ENCODE results near the gene TPK1.

TPK1 gene

DNA sequence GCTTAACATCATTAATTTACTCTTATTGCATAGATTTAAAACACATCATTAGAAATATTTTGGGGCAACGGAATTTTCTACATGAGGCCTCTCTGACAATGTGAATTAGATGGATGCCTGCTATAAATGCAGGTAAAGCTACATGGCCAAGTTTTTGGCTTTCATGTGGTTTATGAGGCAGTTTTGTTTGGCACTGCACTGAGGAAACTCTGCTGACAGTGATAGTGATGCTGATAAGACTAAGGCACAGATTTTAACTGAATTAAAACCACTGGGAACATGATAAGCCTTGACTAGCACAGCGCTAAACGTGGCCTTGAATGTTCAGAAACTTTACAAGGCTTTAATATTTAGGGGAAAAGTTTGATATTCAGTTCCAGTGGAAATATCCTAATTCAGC, 318.1 kb downstream of the TPK1 start:
- no peak overlapping the region for H3K4me3 ChIP-seq (ENCODE audit: low read length)
- TF ChIP-seq ZNF274 (IDR thresholded peaks at IDR 0.05; ENCODE audit: low read depth, low read length), result no peak

DNA sequence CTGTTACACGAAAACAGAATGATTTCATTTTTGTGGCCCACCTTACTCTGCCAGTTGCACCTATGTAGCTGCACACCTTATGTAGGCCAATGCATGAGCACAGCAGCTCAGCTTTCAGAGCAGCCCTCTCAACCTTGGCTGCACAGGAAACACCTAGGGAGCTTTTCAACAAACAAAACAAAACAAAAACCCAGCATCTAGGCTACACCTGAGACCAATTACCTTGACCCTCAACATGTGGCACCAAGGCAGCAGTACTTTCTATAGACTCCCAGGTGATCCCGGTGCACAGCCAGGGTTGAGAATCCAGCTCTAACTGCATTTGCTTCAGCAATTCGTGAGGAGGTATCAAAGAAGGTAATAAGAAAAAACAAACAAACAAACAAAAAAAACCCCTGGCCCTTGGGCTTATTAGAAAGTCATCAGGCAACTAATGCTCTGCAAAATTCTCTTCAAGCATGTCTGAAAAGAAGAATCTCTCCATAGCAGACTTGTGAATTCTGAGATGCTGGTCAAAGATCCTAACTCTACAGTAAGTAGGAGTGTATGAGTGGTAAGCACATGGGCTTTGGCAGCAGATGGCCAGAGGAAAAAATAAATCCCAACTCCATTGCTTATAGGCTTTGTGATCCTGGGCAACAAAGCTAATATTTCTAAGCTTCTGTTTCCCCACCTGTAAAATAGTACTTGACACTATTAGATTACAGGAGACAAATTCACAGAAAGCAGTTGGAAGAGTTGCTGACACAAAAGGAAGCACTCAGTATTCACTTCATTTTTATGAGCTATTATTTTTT, 318.9 kb downstream of the TPK1 start:
- no peak overlapping the region for H3K4me3 ChIP-seq (ENCODE audit: low read length)
- TF ChIP-seq ZNF274 (IDR thresholded peaks at IDR 0.05; ENCODE audit: low read depth, low read length), result no peak

DNA sequence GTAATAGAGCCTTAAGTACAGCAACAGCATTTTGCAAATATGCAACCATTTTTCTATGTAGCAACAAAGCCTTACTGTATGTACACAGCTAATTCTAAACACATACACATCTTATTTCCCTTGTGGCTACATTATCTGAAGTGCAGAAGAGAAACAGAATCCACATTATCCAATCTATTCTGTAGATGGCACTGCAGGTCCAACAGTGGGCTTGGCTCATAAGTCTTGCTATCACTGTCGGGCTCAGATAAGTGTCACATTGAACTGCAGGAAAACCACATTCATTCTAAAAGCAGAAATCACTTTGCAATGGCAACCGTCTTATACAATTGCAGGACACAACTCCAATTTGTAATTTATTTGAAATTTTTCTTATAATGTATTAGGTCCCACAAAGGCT, 322.5 kb downstream of the TPK1 start:
- no peak overlapping the region for H3K4me3 ChIP-seq (ENCODE audit: low read length)
- TF ChIP-seq ZNF274 (IDR thresholded peaks at IDR 0.05; ENCODE audit: low read depth, low read length), result no peak

DNA sequence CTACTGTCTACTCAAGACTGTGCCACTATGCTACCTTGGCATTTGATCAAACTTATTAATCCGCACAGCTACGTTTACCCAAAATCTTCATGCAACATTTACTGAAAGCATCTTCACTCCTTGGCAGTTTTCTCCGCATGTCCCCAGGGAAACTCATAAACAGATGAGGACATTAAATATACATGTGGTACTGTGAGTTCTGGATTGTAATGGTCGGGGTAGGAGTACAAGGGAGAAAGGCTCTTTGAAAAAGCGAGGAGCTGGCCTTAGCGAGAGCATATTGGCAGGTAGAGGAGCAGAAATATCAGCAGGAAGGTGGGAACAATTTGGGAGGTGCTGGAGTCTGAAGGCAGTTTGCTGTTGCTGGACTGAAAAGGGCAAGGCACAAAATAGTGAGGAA, 325.2 kb downstream of the TPK1 start:
- H3K4me3 ChIP-seq (ENCODE audit: low read length), result no peak overlapping the region

DNA sequence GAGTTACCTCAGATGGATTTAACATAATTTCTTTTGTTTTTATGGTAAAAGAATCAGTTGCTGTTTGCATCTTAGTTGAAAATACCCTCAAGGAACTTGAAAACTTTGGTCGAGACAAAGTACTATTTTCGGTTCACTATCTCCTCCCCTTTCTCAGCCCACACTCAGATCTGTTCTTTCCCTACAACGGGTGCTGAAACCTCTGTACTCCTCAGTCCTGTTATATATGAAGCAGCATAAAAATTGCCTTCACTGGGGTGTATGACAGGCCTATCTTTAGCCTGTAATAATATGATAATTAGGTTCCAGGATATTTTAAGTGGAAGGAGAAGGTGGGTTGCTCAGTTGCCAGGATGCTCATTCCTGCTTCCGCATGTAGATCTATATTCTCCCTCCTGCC, 327.2 kb downstream of the TPK1 start:
- H3K4me3 ChIP-seq (ENCODE audit: low read length), result no peak overlapping the region
- no peak for TF ChIP-seq ZNF274 (IDR thresholded peaks at IDR 0.05; ENCODE audit: low read depth, low read length)

More for the DNA sequence above, 325.2 kb downstream of the TPK1 start:
- no peak for TF ChIP-seq ZNF274 (IDR thresholded peaks at IDR 0.05; ENCODE audit: low read depth, low read length)

DNA sequence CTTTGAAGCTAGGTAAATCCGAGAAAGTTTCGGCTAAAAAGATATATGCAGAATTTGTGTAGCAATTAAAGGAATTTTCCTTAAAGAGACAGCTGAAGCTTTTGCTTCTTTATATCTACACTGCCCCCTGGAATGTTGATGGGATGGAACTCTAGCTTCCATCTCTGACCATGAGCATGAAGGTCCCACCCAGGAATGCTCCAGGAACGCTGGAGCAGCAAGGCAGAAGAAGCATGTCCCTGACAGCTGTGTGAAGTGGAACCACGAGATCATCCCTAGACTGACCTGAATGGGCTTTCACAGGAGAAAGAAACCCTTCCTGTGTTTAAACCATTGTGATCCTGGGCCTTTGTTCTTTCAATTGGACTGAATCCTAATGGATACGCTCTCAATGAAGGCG, 332.6 kb downstream of the TPK1 start:
- H3K4me3 ChIP-seq (ENCODE audit: low read length), result no peak overlapping the region
- TF ChIP-seq ZNF274 (IDR thresholded peaks at IDR 0.05; ENCODE audit: low read depth, low read length), result no peak

DNA sequence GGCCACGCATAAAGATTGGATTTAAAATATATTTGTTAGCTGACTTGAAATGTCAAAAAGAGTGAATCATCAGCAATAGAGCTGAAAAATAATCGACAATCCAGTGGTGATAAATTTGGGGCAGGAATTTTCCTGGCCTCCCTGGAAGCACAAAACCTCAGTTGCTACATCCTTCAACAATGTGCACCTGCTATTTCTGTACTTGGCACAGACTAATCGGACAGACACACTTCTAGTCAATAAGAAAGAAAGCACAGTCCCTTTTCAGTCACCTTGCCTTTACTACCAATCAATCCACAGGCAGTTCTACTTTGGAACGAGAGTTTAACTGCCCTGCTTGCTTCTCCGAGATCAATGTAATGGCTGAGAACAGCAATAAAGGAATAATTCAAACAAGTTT, 335.6 kb downstream of the TPK1 start:
- H3K4me3 ChIP-seq (ENCODE audit: low read length), result no peak overlapping the region
- TF ChIP-seq ZNF274 (IDR thresholded peaks at IDR 0.05; ENCODE audit: low read depth, low read length), result no peak

DNA sequence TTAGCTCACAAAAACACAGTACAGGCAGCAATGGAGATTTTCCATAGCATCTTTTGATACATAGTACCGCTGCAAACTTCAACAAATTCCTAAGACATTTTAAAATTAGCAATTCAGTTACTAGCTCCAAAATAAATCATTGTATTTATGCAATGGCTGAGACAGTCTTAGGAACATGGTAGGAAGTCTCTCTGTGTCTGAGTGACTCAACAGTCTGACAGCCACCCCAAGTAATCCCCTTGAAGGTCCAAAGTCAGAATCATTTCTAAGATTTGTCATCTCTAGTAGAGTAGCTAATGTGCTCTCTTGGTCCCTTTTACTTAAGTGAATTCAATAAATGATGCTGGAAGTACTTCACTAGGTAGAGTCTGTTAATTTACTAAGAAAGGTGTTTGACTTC, 338.6 kb downstream of the TPK1 start:
- H3K4me3 ChIP-seq (ENCODE audit: low read length), result no peak overlapping the region
- TF ChIP-seq ZNF274 (IDR thresholded peaks at IDR 0.05; ENCODE audit: low read depth, low read length), result no peak

DNA sequence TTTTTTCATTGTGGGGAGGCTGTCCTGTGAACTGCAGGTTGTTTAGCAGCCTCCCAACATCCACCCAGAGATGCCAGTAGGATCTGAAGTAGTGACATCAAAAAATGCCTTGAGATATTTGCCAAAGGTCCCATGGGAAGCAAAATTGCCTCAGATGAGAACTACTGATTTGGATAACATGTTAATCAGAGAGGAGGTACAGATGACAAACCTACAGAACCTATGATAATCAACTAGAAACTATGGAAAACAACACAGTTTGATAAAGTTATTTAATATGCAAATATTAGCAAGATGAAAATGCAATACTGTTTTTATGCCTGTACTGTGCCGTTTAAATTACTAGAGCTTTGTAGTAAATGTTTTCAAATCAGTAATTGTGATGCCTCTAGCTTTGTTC, 341.5 kb downstream of the TPK1 start:
- TF ChIP-seq ZNF274 (IDR thresholded peaks at IDR 0.05; ENCODE audit: low read depth, low read length), result no peak
- H3K4me3 ChIP-seq (ENCODE audit: low read length), result no peak overlapping the region

DNA sequence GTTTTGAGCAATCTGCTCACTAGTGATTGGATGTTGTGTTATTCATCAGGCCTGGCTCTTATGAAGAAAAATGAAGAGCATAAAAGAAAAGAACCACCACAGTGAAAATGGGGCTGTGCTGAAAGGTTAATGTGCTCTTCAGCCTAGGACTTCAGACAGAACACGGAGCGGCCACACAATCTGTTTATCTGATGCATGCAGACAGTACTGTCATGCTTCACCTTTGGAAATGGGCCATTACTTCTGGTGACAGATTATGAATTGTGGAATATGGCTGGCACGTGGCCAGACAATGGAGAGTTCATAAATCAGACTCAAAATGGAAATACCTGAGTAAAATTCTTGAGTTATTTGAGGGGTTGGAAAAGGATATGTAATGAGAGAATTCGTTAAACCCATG, 346.3 kb downstream of the TPK1 start:
- H3K4me3 ChIP-seq (ENCODE audit: low read length), result no peak overlapping the region
- TF ChIP-seq ZNF274 (IDR thresholded peaks at IDR 0.05; ENCODE audit: low read depth, low read length), result no peak

DNA sequence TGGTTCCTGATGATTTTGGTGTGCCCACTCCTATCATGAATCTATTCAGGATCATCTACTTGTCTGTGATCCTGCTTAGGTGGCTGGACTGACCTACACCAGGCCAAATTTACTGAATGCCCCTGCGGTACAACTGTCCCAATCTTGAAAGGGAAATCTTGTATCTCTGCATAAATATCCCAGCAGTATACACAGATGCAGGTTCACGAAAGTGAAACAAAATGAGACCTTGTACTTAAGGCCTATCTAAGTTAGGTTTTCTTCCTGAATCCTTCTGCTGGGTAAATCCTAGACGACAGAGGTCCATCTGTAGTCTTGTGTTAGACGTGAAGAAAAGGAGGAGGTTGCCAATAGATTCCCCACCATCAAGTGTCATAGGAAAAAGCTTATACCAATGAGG, 346.9 kb downstream of the TPK1 start:
- H3K4me3 ChIP-seq (ENCODE audit: low read length), result no peak overlapping the region
- TF ChIP-seq ZNF274 (IDR thresholded peaks at IDR 0.05; ENCODE audit: low read depth, low read length), result no peak

DNA sequence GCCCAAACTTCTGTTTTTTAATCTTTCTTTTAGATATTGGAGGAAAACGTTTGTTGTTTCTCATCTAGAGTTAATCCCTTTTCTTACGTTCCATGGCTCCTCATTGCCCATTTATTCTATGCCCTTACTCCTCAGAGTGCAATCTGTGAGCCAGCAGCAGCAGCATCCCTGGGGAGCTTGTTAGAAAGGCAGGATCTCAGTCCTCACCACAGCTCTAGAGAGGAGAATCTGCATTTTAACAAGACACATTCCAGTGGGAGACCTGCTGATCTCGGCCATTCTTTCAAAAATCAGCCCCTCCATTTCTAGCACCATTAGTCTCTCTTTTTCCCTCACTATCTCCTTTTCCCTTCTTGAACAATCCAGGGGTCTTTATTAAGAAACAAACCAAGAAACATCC, 348.0 kb downstream of the TPK1 start:
- no peak overlapping the region for H3K4me3 ChIP-seq (ENCODE audit: low read length)
- TF ChIP-seq ZNF274 (IDR thresholded peaks at IDR 0.05; ENCODE audit: low read depth, low read length), result no peak

DNA sequence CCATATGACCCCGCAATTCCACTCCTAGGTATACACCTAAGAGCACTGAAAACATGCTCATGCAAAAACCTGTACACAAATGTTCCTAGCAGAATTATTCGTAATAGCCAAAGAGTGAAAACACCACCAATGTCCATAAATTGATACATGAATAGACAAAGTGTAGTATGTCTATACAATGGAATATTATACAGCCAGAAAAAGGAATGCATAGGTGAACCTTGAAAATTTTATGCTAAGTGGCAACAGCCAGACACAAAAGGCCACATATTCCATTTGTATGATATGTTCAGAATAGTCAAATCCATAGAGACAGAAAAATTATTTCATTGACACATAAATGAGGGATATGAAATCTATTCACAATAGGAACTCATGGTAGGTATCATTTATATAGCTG, 351.4 kb downstream of the TPK1 start:
- TF ChIP-seq ZNF274 (IDR thresholded peaks at IDR 0.05; ENCODE audit: low read depth, low read length), result no peak
- no peak overlapping the region for H3K4me3 ChIP-seq (ENCODE audit: low read length)

DNA sequence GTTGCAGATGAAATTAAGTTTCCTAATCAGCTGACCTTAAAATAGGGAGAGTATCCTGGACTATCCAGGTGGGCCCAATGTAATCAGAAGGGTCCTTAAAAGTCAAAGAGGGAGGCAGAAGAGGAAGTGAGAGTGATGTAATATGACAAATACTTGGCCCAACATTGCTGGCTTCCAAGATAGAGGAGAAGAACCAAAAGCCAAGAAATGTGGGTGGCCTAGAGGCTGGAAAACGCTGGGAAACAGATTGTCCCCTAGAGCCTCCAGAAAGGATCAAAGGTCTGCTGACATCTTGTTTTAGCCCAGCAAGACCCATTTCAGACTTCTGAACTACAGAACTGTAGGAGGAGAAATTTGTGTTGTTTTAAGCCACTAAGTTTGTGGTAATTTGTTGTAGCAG, 352.7 kb downstream of the TPK1 start:
- TF ChIP-seq ZNF274 (IDR thresholded peaks at IDR 0.05; ENCODE audit: low read depth, low read length), result no peak

DNA sequence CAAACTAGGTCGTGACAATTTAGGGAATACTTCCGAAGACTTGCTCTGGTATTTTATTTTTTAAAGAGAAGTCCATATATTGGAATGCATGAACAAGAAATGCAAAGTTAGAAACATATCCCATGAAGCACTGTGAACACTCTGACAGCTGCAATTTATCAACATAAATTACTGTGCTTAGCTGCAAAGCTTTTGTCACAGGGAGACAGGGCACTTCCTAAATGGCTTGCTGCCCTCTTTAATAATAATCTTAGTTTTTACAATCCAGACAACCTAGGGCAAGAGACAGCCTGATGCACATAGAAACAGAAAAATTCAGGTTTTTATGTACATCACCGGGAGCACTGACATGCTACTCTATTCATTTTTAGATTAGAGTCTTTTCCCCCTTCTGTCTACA, 354.0 kb downstream of the TPK1 start:
- TF ChIP-seq ZNF274 (IDR thresholded peaks at IDR 0.05; ENCODE audit: low read depth, low read length), result no peak
- H3K4me3 ChIP-seq (ENCODE audit: low read length), result no peak overlapping the region

More for the DNA sequence above, 352.7 kb downstream of the TPK1 start:
- H3K4me3 ChIP-seq (ENCODE audit: low read length), result no peak overlapping the region

DNA sequence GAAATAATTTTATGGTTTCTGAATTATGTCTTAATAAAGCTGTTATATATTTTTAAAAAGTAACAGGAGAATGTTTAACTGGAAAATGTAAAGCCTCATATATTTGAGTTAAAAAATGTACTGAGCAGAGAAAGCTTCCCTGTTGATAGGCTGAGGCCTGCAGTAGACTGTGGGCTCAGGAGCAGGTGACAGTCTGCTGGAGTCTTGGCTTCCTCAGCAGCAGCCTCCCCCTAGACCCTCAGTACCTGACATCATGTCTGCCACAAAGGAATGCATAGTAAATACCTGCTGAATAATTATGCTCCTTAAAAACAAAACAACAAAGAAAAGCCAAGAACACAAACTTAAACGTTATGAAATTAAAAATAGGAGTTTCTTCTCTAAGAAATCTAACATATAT, 358.5 kb downstream of the TPK1 start:
- no peak for TF ChIP-seq ZNF274 (IDR thresholded peaks at IDR 0.05; ENCODE audit: low read depth, low read length)
- no peak overlapping the region for H3K4me3 ChIP-seq (ENCODE audit: low read length)
